PC-3 (cell line): Measurements from ENCODE around the gene MED15. TPM values are rescaled to one million over a fixed set of nuclear protein-coding genes. Genes with fewer than 3 reads are reported as not detected.

ENCODE experiments used
- ATAC-seq: fragments of 200-7000 bp; cut with Tn5 transposase; 2 replicates; pipeline ENCODE4 v1.9.1; 2020; ENCODE audit warnings: mild to moderate bottlenecking, moderate library complexity
- BruUV-seq: library from RNA; stranded (reverse); fragments of 400-500 nt; replicated peaks from 2 replicates; lab custom pipeline; 2021; lab: Mats Ljungman, UMichigan
- CTCF ChIA-PET: fragments of 300-600 bp; sonication (Branson Sonifier 250); formaldehyde crosslinking; loops from one replicate; lab custom pipeline; 2022; ENCODE audit warnings: antibody characterized with exemption; lab: Charles Lee
- POLR2A ChIA-PET: fragments of 300-600 bp; sonication (Branson Sonifier 250); formaldehyde crosslinking; loops from one replicate; lab custom pipeline; 2022; ENCODE audit warnings: antibody characterized with exemption; ENCODE audit not compliant: unreplicated experiment; lab: Charles Lee
- DNase-seq: peaks from one replicate; pipeline ENCODE4 v3.0.0-alpha.2; 2015
- H2AFZ ChIP-seq: fragments of 300-600 bp; sonication (generic); 2 replicates; pipeline ENCODE4 v1.6.0; 2016; ENCODE audit warnings: antibody characterized with exemption, low read length
- H3F3A ChIP-seq: fragments of 300-600 bp; sonication (generic); one replicate; pipeline ENCODE4 v1.6.0; 2017; ENCODE audit warnings: antibody characterized with exemption, low read length, control low read depth, mild to moderate bottlenecking; ENCODE audit not compliant: unreplicated experiment
- H3K27ac ChIP-seq: fragments of 300-600 bp; sonication (generic); 2 replicates; pipeline ENCODE4 v1.5.1; 2016; ENCODE audit warnings: mild to moderate bottlenecking, low read length
- H3K27me3 ChIP-seq: fragments of 300-600 bp; sonication (generic); 2 replicates; pipeline ENCODE4 v1.6.1; 2016; ENCODE audit warnings: low read length, mixed read lengths
- H3K36me3 ChIP-seq: fragments of 300-600 bp; sonication (generic); 2 replicates; pipeline ENCODE4 v1.6.1; 2016; ENCODE audit warnings: low read depth, mixed run types, low read length, mixed read lengths
- H3K4me1 ChIP-seq: fragments of 300-600 bp; sonication (generic); 2 replicates; pipeline ENCODE4 v1.5.1; 2016; ENCODE audit warnings: low read length; ENCODE audit not compliant: insufficient read depth
- H3K4me2 ChIP-seq: fragments of 300-600 bp; sonication (generic); 2 replicates; pipeline ENCODE4 v1.6.0; 2016; ENCODE audit warnings: low read length
- H3K4me3 ChIP-seq: fragments of 300-600 bp; sonication (generic); 2 replicates; pipeline ENCODE4 v1.5.1; 2016; ENCODE audit warnings: mild to moderate bottlenecking, low read length, mixed read lengths
- H3K79me2 ChIP-seq: fragments of 300-600 bp; sonication (generic); 2 replicates; pipeline ENCODE4 v1.6.1; 2017; ENCODE audit warnings: low read length, mixed read lengths
- H3K9ac ChIP-seq: fragments of 300-600 bp; sonication (generic); 2 replicates; pipeline ENCODE4 v1.6.0; 2016; ENCODE audit warnings: mild to moderate bottlenecking, low read length
- H3K9me2 ChIP-seq: fragments of 300-600 bp; sonication (generic); replicated peaks from 2 replicates; pipeline ENCODE4 v1.6.1; 2016; ENCODE audit warnings: mixed run types, low read length, mixed read lengths
- H3K9me3 ChIP-seq: fragments of 300-600 bp; sonication (generic); 2 replicates; pipeline ENCODE4 v1.6.1; 2016; ENCODE audit warnings: low read length, mixed read lengths
- H4K20me1 ChIP-seq: fragments of 300-600 bp; sonication (generic); 2 replicates; pipeline ENCODE4 v1.6.1; 2016; ENCODE audit warnings: low read length, mixed read lengths
- EZH2 ChIP-seq: fragments of 300-600 bp; sonication (generic); IDR thresholded peaks from one replicate; pipeline ENCODE4 v1.6.1; 2017; ENCODE audit warnings: antibody characterized with exemption, mild to moderate bottlenecking, low read length; ENCODE audit not compliant: unreplicated experiment
- EZH2phosphoT487 ChIP-seq: fragments of 300-600 bp; sonication (generic); IDR thresholded peaks from 2 replicates; pipeline ENCODE4 v1.6.1; 2018; ENCODE audit warnings: mild to moderate bottlenecking, antibody characterized with exemption, low read length, borderline replicate concordance
- intact Hi-C: fragments of 100-400 bp; cut with micrococcal nuclease; formaldehyde crosslinking; loops from 2 replicates; pipeline ENCODE4 v1.9.0; 2023
- total RNA-seq: library from RNA; depleted of rRNA; stranded (reverse); fragments of >200 nt; gene quantifications from 2 replicates; pipeline ENCODE4 v1.2.3, GENCODE V29; 2014
- TF ChIP-seq, protein P1 (sequence below): fragments of 300-600 bp; sonication (generic); conservative IDR thresholded peaks from 2 replicates; pipeline ENCODE4 v1.5.1; 2017; ENCODE audit warnings: antibody characterized with exemption, low read depth, mild to moderate bottlenecking, low read length

The MED15 gene
- total RNA-seq, 1 experiment from 2014 or later = 55.9 TPM

DNA sequence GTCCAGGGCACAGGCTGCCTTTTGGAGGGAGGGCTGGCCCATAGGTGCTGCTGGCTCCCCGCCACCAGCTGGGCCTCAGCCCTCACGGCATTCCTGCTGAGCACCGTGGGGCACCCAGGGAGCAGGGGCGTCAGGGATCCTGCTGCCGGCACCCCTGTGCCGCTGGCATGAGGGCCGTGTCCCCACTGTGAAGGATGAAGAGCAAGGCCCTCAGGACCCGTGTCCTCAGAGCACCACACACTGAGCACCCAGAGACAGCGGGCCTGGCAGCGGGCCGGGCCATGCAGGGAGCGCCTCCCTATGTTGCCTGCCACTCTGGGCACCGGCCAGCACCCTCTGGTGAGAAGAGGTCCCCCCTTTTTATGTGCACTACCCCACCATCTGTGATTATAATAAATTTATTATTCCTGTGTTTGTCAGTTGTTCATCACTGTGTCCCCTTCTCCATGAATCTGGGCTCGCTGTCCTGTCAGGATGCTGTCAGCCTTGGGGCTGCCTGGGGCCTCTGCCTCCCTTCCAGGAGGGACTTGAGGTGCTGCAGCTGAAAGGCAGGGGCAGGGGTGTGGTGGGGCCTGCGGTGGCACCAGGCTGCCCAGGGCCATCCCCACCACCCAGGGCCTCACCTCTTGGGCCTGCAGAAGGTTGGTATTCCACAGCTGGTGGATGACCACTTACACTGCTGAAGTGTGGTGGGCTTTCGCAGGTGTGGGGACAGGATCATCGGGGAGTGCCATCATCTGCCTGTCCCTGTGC is 80.0 kb downstream of the MED15 start:
- no peaks in the 10 kb centered on the region for H3K27me3 ChIP-seq
- BruUV-seq = no TSS peak
- H3K9me3 ChIP-seq = no peaks in the 10 kb centered on the region
- no peaks in the 10 kb centered on the region for H3K4me1 ChIP-seq
- POLR2A ChIA-PET = no interaction called here
- DNase-seq = no peak
- H3K36me3 ChIP-seq = peaks cover 19% of the 10 kb centered on the region
- H3K4me2 ChIP-seq = no peak overlapping the region
- CTCF ChIA-PET = no interaction called here
- no peaks in the 10 kb centered on the region for H3K9me2 ChIP-seq
- TF ChIP-seq, protein P1, sequence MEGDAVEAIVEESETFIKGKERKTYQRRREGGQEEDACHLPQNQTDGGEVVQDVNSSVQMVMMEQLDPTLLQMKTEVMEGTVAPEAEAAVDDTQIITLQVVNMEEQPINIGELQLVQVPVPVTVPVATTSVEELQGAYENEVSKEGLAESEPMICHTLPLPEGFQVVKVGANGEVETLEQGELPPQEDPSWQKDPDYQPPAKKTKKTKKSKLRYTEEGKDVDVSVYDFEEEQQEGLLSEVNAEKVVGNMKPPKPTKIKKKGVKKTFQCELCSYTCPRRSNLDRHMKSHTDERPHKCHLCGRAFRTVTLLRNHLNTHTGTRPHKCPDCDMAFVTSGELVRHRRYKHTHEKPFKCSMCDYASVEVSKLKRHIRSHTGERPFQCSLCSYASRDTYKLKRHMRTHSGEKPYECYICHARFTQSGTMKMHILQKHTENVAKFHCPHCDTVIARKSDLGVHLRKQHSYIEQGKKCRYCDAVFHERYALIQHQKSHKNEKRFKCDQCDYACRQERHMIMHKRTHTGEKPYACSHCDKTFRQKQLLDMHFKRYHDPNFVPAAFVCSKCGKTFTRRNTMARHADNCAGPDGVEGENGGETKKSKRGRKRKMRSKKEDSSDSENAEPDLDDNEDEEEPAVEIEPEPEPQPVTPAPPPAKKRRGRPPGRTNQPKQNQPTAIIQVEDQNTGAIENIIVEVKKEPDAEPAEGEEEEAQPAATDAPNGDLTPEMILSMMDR = no peak
- no peak for TF ChIP-seq EZH2phosphoT487
- no peak for TF ChIP-seq EZH2
- intact Hi-C loops = no loop called here
- H3K9ac ChIP-seq = no peak overlapping the region
- no peaks in the 10 kb centered on the region for H3K79me2 ChIP-seq
- H3K27ac ChIP-seq = no peak overlapping the region
- H3K4me3 ChIP-seq = no peak overlapping the region
- H3F3A ChIP-seq = no peaks in the 10 kb centered on the region
- H4K20me1 ChIP-seq = no peaks in the 10 kb centered on the region
- ATAC-seq = no peak
- no peak overlapping the region for H2AFZ ChIP-seq

DNA sequence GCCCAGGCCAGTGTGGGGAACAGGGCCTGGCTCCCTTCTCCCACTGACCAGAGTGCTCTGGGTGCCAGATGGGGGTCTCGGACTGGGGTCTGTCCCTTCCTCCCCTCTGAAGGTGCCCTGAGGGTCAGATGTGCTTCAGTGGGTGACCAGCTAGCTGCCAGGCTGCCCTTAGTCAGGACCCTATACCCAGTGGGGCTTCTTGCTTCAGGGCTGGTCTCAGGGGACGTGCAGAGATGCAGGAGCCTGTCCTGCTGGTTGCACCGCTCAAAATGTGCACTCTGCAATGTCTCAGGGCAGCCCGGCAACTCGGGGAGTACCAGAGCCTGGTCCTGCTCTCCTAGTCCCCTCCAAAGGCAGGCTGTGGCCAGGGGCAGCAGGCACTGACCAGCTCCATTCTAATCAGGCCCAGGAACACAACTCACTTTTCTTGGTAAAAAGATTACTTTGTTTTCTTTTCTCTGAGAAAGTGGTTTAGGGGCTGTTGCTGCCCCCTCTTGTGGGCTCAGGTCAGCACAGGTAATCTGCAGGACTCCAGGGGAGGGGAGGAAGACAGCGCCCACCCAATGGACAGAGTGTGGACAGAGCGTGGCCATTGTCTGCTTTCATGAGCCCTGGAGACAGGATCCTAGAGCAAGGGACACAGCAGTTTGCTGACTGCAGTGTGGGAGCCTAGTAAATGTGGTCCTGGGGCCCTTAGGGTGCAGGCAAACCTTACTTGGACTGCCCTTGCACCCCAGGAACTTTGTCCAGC is 80.9 kb downstream of the MED15 start:
- Histone ChIP-seq H3K4me1 (no peaks in the 10 kb centered on the region), H3K36me3 (peaks cover 14% of the 10 kb centered on the region), H3K9me2 (no peaks in the 10 kb centered on the region), H3K9me3 (no peaks in the 10 kb centered on the region), H3K9ac (no peak overlapping the region), H3K27ac (no peak overlapping the region), H3K79me2 (no peaks in the 10 kb centered on the region), H3K4me2 (no peak overlapping the region), H3K4me3 (no peak overlapping the region), H4K20me1 (no peaks in the 10 kb centered on the region), H3K27me3 (no peaks in the 10 kb centered on the region), H2AFZ (no peak overlapping the region), H3F3A (no peaks in the 10 kb centered on the region)
- intact Hi-C loops = no loop called here
- no TSS peak for BruUV-seq
- ATAC-seq (no peak), DNase-seq (no peak)
- TF ChIP-seq, protein P1 = no peak
- TF ChIP-seq EZH2 (no peak), EZH2phosphoT487 (no peak)
- ChIA-PET POLR2A (no interaction called here), CTCF (no interaction called here)
